ENCODE measurements around the gene SMIM44.

SMIM44 gene

GRCh38 chr19:3462991-3463713 is 20.1 kb downstream of the SMIM44 start:
- no peak overlapping the region for H3K4me3 ChIP-seq (ENCODE audit: low read depth, low read length)
- no peak for DNase-seq (ENCODE audit: low read depth)
- TF ChIP-seq, protein P1, sequence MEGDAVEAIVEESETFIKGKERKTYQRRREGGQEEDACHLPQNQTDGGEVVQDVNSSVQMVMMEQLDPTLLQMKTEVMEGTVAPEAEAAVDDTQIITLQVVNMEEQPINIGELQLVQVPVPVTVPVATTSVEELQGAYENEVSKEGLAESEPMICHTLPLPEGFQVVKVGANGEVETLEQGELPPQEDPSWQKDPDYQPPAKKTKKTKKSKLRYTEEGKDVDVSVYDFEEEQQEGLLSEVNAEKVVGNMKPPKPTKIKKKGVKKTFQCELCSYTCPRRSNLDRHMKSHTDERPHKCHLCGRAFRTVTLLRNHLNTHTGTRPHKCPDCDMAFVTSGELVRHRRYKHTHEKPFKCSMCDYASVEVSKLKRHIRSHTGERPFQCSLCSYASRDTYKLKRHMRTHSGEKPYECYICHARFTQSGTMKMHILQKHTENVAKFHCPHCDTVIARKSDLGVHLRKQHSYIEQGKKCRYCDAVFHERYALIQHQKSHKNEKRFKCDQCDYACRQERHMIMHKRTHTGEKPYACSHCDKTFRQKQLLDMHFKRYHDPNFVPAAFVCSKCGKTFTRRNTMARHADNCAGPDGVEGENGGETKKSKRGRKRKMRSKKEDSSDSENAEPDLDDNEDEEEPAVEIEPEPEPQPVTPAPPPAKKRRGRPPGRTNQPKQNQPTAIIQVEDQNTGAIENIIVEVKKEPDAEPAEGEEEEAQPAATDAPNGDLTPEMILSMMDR (IDR thresholded peaks at IDR 0.05; ENCODE audit: insufficient read depth, low read depth, low read length, missing control alignments): no peak

DNA sequence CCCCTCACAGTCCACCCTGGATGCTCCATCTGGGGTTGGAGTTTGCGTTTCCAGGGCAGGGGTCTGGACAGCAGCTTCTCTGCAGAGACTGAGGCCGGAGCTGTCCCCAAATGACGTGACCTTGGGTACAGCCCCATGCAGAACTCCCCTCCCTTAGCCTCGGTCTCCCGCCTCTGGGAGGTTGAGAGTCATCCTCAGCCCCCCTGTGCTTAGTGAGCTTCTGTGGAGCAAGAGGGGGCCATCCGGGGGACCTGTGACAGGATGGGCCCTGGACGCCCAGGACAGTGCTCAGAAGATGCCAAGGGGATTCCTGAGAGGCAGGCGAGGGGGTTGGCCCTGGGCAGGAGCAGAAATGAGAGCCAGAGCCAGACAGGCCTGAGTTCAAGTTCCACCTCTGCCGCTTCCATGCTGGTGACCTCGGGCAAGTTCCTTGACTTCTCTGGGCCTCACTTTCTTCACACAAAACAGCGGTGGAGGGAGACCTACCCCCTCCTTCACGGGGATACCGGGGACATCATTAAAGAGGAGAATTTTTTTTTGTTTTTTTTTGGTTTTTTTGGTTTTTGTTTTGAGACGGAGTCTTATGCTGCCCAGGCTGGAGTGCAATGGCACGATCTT is 23.2 kb downstream of the SMIM44 start:
- TF ChIP-seq, protein P1 (IDR thresholded peaks at IDR 0.05; ENCODE audit: insufficient read depth, low read depth, low read length, missing control alignments): no peak
- no peak overlapping the region for H3K4me3 ChIP-seq (ENCODE audit: low read depth, low read length)
- no peak for DNase-seq (ENCODE audit: low read depth)

- no peak overlapping the region for H3K4me3 ChIP-seq (ENCODE audit: low read depth, low read length)
- TF ChIP-seq, protein P1 (IDR thresholded peaks at IDR 0.05; ENCODE audit: insufficient read depth, low read depth, low read length, missing control alignments): no peak
- DNase-seq (ENCODE audit: low read depth): peak; percentile 43
Observed at GRCh38 chr19:3459089-3459881, 24.0 kb downstream of the SMIM44 start.

GRCh38 chr19:3458229-3459088 is 24.8 kb downstream of the SMIM44 start:
- TF ChIP-seq, protein P1 (IDR thresholded peaks at IDR 0.05; ENCODE audit: insufficient read depth, low read depth, low read length, missing control alignments): no peak
- no peak for DNase-seq (ENCODE audit: low read depth)
- H3K4me3 ChIP-seq (ENCODE audit: low read depth, low read length): no peak overlapping the region

DNA sequence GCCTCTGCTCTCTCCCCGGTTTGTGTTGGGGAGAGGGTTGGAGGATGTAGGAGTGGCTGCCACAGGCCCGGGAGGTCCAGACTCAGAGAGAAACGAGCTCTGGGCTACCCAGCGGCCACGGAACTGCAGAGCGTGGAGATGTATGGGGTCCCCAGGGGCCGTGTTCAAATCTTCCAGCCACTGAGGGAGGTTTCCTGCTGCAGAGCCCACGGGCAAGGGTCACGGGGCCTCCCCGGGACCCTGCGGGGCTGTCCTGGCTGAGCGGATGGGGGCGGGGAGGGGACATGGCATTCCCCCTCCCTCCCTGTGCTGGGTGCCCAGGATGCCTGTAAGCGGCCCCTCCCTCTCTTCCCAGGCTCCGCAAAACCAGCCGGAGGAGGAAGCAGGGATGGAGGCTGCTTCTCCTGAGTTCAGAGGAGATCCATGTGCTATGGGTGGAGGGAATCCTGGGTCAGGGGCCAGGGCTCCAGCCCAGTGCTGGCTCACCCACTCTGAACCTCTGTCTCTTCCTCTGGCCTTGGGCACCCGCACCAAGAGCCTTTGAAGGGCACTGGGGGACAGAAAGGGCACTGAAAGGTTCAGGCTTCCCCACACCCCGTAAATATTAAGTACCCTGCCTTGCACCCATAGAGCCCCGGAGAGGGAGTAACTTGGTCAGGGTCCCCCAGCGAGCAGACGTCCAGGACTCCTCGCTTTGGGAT is 25.6 kb downstream of the SMIM44 start:
- H3K4me3 ChIP-seq (ENCODE audit: low read depth, low read length): no peak overlapping the region
- TF ChIP-seq, protein P1 (IDR thresholded peaks at IDR 0.05; ENCODE audit: insufficient read depth, low read depth, low read length, missing control alignments): no peak
- no peak for DNase-seq (ENCODE audit: low read depth)
